ENCODE results near the gene ETS2. TPM values are rescaled to one million over a fixed set of nuclear protein-coding genes. Genes with fewer than 3 reads are reported as not detected.

ETS2 gene
- total RNA-seq, 4 donors from 2014 or later: 31.1 to 175 (median 63.8) TPM

GRCh38 chr21:38838598-38839327 lies 33.0 kb downstream of the ETS2 start:
- TF ChIP-seq POLR2A (IDR thresholded peaks at IDR 0.05; ENCODE audit: low read depth): no peak
- no peak for TF ChIP-seq EP300 (IDR thresholded peaks at IDR 0.05)
- TF ChIP-seq CTCF (IDR thresholded peaks at IDR 0.05): no peak
- Histone ChIP-seq H3K36me3 (no peaks in the 10 kb centered on the region), H3K4me1 (peaks cover 0 to 11% (median 5%) of the 10 kb centered on the region in 4 donors), H3K9me3 (no peaks in the 10 kb centered on the region), H3K4me3 (no peak overlapping the region), H3K27ac (replicated peaks in 1 of 4) (no peak overlapping the region), H3K27me3 (no peaks in the 10 kb centered on the region)
- 97% methylated on average over 12 of the region's 12 CpGs for WGBS
- DNase-seq (ENCODE audit: extremely low spot score): no peak
- intact Hi-C loops (cut with DNase I): loop anchor here (10.0 kb wide), 1 partner anchor 66 kb away; no protein-coding TSS in a partner anchor

DNA sequence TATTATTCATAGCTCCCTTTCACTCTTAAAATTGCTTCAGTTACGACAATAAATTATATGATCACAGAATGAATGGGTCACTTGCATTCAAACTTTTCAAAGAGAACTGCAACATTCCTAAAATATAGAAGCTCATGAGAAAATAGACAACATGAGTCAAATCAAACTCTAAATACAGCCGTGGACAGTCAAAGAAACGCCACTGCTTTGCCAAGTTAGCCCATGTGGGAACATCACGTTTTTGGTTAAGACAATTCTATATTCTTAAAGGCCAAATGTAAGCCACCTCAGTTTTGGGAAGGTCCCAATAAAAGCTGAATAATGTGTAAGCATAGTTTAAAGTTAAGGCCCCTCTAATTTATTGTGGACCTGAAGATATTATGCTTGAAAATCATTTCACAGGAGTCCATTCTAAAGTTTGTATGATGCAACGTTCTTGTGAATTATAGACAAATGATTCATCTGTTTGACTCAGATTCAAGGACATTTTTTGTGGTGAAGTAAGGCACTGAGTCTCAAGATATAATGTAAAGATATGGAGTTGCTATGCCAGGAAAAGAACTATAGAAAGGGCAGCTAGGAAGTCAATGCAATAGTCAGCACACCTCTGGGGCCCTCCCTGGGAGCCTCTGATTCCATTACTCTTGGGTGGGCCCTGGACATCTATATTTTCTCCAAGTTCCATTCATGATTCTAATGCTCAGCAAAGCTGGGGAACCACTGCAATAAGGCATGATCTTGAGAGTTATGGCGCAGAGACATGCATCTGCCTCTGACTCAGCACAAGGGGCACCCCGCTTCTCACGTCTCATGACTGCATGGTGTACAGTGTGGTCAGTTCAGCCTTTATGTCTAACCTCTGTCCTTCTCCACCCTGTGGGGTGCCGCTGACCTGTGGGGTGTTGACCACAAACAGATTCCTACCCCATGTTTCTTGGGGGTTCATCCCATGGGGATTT lies 33.9 kb downstream of the ETS2 start:
- Histone ChIP-seq H3K4me3 (no peak overlapping the region), H3K27ac (replicated peaks in 1 of 4) (no peak overlapping the region), H3K36me3 (no peaks in the 10 kb centered on the region), H3K4me1 (peaks cover 0 to 11% (median 5%) of the 10 kb centered on the region in 4 donors), H3K27me3 (no peaks in the 10 kb centered on the region), H3K9me3 (no peaks in the 10 kb centered on the region)
- 85% methylated on average over 9 of the region's 9 CpGs for WGBS
- intact Hi-C loops (cut with DNase I): loop anchor here (10.0 kb wide), 1 partner anchor 65 kb away; no protein-coding TSS in a partner anchor
- DNase-seq (ENCODE audit: extremely low spot score): no peak
- no peak for TF ChIP-seq POLR2A (IDR thresholded peaks at IDR 0.05; ENCODE audit: low read depth)
- TF ChIP-seq EP300 (IDR thresholded peaks at IDR 0.05): no peak
- TF ChIP-seq CTCF (IDR thresholded peaks at IDR 0.05): no peak
- TF ChIP-seq POLR2AphosphoS5 (IDR thresholded peaks at IDR 0.05): peak in 1 of 2 donors; percentile 19

GRCh38 chr21:38840456-38841300 lies 34.9 kb downstream of the ETS2 start:
- Histone ChIP-seq H3K36me3 (no peaks in the 10 kb centered on the region), H3K9me3 (no peaks in the 10 kb centered on the region), H3K27me3 (no peaks in the 10 kb centered on the region), H3K27ac (replicated peaks in 1 of 4) (no peak overlapping the region), H3K4me3 (no peak overlapping the region), H3K4me1 (peaks cover 0 to 11% (median 5%) of the 10 kb centered on the region in 4 donors)
- 96% methylated on average over 17 of the region's 17 CpGs for WGBS
- TF ChIP-seq EP300 (IDR thresholded peaks at IDR 0.05) (no peak), POLR2AphosphoS5 (IDR thresholded peaks at IDR 0.05) (no peak), POLR2A (IDR thresholded peaks at IDR 0.05; ENCODE audit: low read depth) (no peak), CTCF (IDR thresholded peaks at IDR 0.05) (no peak)
- no peak for DNase-seq (ENCODE audit: extremely low spot score)
- intact Hi-C loops (cut with DNase I): no loop called here

GRCh38 chr21:38841472-38841871 lies 35.7 kb downstream of the ETS2 start:
- intact Hi-C loops (cut with DNase I): no loop called here
- no peaks in the 10 kb centered on the region for H3K27me3 ChIP-seq
- no peak for DNase-seq (ENCODE audit: extremely low spot score)
- TF ChIP-seq EP300 (IDR thresholded peaks at IDR 0.05) (no peak), POLR2AphosphoS5 (IDR thresholded peaks at IDR 0.05) (no peak)
- 95% methylated on average over 2 of the region's 2 CpGs for WGBS
- peaks cover 0 to 11% (median 5%) of the 10 kb centered on the region in 4 donors for H3K4me1 ChIP-seq
- H3K36me3 ChIP-seq: no peaks in the 10 kb centered on the region
- no peaks in the 10 kb centered on the region for H3K9me3 ChIP-seq
- no peak overlapping the region for H3K4me3 ChIP-seq
- H3K27ac ChIP-seq (replicated peaks in 1 of 4): no peak overlapping the region
